Activated T-cell treated with anti-CD3 and anti-CD28 coated beads, Interleukin-2, amount 50 U/mL, for 4 hours (primary cell): Measurements from ENCODE around the gene FBXO21. TPM values are rescaled to one million over a fixed set of nuclear protein-coding genes. Genes with fewer than 3 reads are reported as not detected.

Source experiments
- ATAC-seq, 2 donors: fragments of 200-7000 bp; cut with Tn5 transposase; one replicate each; pipeline ENCODE4 v1.10.0; 2021
- DNase-seq: peaks from one replicate; pipeline ENCODE4 v3.0.0-alpha.2; 2020
- H3K27me3 Mint-ChIP-seq: one replicate; pipeline ENCODE4 v1.8.0; 2021; ENCODE audit warnings: low read depth, mixed read lengths
- H3K36me3 Mint-ChIP-seq: one replicate; pipeline ENCODE4 v1.8.0; 2022; ENCODE audit warnings: mixed read lengths; ENCODE audit not compliant: insufficient read depth
- H3K4me1 Mint-ChIP-seq: one replicate; pipeline ENCODE4 v1.8.0; 2021; ENCODE audit warnings: low read depth, mixed read lengths
- H3K4me3 Mint-ChIP-seq: one replicate; pipeline ENCODE4 v1.8.0; 2021; ENCODE audit warnings: mild to moderate bottlenecking, moderate library complexity, mixed read lengths
- H3K9me3 Mint-ChIP-seq: one replicate; pipeline ENCODE4 v1.8.0; 2021; ENCODE audit warnings: mixed read lengths
- total RNA-seq, 3 donors: library from RNA; stranded (reverse); gene quantifications; one replicate each; pipeline ENCODE4 v1.2.1, GENCODE V29; 2021

FBXO21 gene
- total RNA-seq, 3 donors from 2014 or later, result 33.5 to 38.0 (median 36.3) TPM

- ATAC-seq (no peak), DNase-seq (no peak)
- Mint-ChIP-seq H3K4me1 (no peaks in the 10 kb centered on the region), H3K27me3 (no peaks in the 10 kb centered on the region), H3K4me3 (no peak overlapping the region), H3K9me3 (no peaks in the 10 kb centered on the region), H3K36me3 (no peaks in the 10 kb centered on the region)
These were observed 63.9 kb downstream of the FBXO21 start for GRCh38 chr12:117126335-117126734.

- H3K4me3 Mint-ChIP-seq, result no peak overlapping the region
- no peaks in the 10 kb centered on the region for H3K9me3 Mint-ChIP-seq
- ATAC-seq, result no peak
- no peaks in the 10 kb centered on the region for H3K4me1 Mint-ChIP-seq
- no peak for DNase-seq
- H3K36me3 Mint-ChIP-seq, result no peaks in the 10 kb centered on the region
- no peaks in the 10 kb centered on the region for H3K27me3 Mint-ChIP-seq
These were observed 64.5 kb downstream of the FBXO21 start for GRCh38 chr12:117125767-117126166.

- ATAC-seq, result peak; percentile 43 to 66
- no peak for DNase-seq
- H3K4me3 Mint-ChIP-seq, result no peak overlapping the region
These were observed 65.0 kb downstream of the FBXO21 start for GRCh38 chr12:117125272-117125613.

GRCh38 chr12:117124421-117125271 is 65.6 kb downstream of the FBXO21 start:
- Mint-ChIP-seq H3K4me1 (no peaks in the 10 kb centered on the region), H3K4me3 (no peak overlapping the region), H3K9me3 (no peaks in the 10 kb centered on the region), H3K27me3 (no peaks in the 10 kb centered on the region), H3K36me3 (no peaks in the 10 kb centered on the region)
- peak; percentile 18 to 42 for ATAC-seq
- no peak for DNase-seq

More at GRCh38 chr12:117125272-117125613, 65.0 kb downstream of the FBXO21 start:
- Mint-ChIP-seq H3K36me3 (no peaks in the 10 kb centered on the region), H3K9me3 (no peaks in the 10 kb centered on the region), H3K27me3 (no peaks in the 10 kb centered on the region), H3K4me1 (no peaks in the 10 kb centered on the region)

GRCh38 chr12:117121441-117121840 is 68.8 kb downstream of the FBXO21 start:
- no peaks in the 10 kb centered on the region for H3K27me3 Mint-ChIP-seq
- DNase-seq, result no peak
- no peaks in the 10 kb centered on the region for H3K36me3 Mint-ChIP-seq
- H3K4me1 Mint-ChIP-seq, result no peaks in the 10 kb centered on the region
- no peak for ATAC-seq
- no peaks in the 10 kb centered on the region for H3K9me3 Mint-ChIP-seq
- H3K4me3 Mint-ChIP-seq, result no peak overlapping the region

GRCh38 chr12:117120787-117121186 is 69.5 kb downstream of the FBXO21 start:
- Mint-ChIP-seq H3K9me3 (no peaks in the 10 kb centered on the region), H3K4me1 (no peaks in the 10 kb centered on the region), H3K36me3 (no peaks in the 10 kb centered on the region), H3K27me3 (no peaks in the 10 kb centered on the region), H3K4me3 (no peak overlapping the region)
- DNase-seq (no peak), ATAC-seq (no peak)

- Mint-ChIP-seq H3K27me3 (no peaks in the 10 kb centered on the region), H3K4me3 (no peak overlapping the region), H3K36me3 (no peaks in the 10 kb centered on the region), H3K4me1 (no peaks in the 10 kb centered on the region), H3K9me3 (no peaks in the 10 kb centered on the region)
- DNase-seq (peak; percentile 10), ATAC-seq (peak in 1 of 2 donors; percentile 63)
These were observed 70.6 kb downstream of the FBXO21 start for GRCh38 chr12:117119592-117120198.

- no peaks in the 10 kb centered on the region for H3K9me3 Mint-ChIP-seq
These were observed 71.3 kb downstream of the FBXO21 start for GRCh38 chr12:117118838-117119591.

GRCh38 chr12:117114784-117115183 is 75.5 kb downstream of the FBXO21 start:
- Mint-ChIP-seq H3K4me1 (no peaks in the 10 kb centered on the region), H3K4me3 (no peak overlapping the region), H3K27me3 (peaks cover 6% of the 10 kb centered on the region), H3K9me3 (no peaks in the 10 kb centered on the region), H3K36me3 (no peaks in the 10 kb centered on the region)
- ATAC-seq, result no peak
- DNase-seq, result no peak

More at GRCh38 chr12:117118838-117119591, 71.3 kb downstream of the FBXO21 start:
- DNase-seq (no peak), ATAC-seq (no peak)
- H3K4me3 Mint-ChIP-seq, result no peak overlapping the region
- H3K36me3 Mint-ChIP-seq, result no peaks in the 10 kb centered on the region
- H3K4me1 Mint-ChIP-seq, result no peaks in the 10 kb centered on the region
- H3K27me3 Mint-ChIP-seq, result no peaks in the 10 kb centered on the region

GRCh38 chr12:117113231-117113630 is 77.0 kb downstream of the FBXO21 start:
- ATAC-seq (no peak), DNase-seq (no peak)
- Mint-ChIP-seq H3K4me3 (no peak overlapping the region), H3K9me3 (no peaks in the 10 kb centered on the region), H3K4me1 (no peaks in the 10 kb centered on the region), H3K36me3 (no peaks in the 10 kb centered on the region), H3K27me3 (peaks cover 6% of the 10 kb centered on the region)

- no peak for ATAC-seq
- Mint-ChIP-seq H3K4me3 (no peak overlapping the region), H3K27me3 (peaks cover 8% of the 10 kb centered on the region), H3K4me1 (no peaks in the 10 kb centered on the region), H3K9me3 (no peaks in the 10 kb centered on the region), H3K36me3 (no peaks in the 10 kb centered on the region)
- DNase-seq, result no peak
These were observed 78.3 kb downstream of the FBXO21 start for GRCh38 chr12:117111821-117112595.

- Mint-ChIP-seq H3K27me3 (peaks cover 8% of the 10 kb centered on the region), H3K4me1 (no peaks in the 10 kb centered on the region)
- no peak for ATAC-seq
These were observed 78.9 kb downstream of the FBXO21 start for GRCh38 chr12:117111386-117111785.

GRCh38 chr12:117109943-117110635 is 80.2 kb downstream of the FBXO21 start:
- DNase-seq (no peak), ATAC-seq (no peak)
- Mint-ChIP-seq H3K27me3 (peaks cover 12% of the 10 kb centered on the region), H3K4me3 (no peak overlapping the region), H3K36me3 (no peaks in the 10 kb centered on the region), H3K4me1 (peaks cover 8% of the 10 kb centered on the region), H3K9me3 (no peaks in the 10 kb centered on the region)

More at GRCh38 chr12:117111386-117111785, 78.9 kb downstream of the FBXO21 start:
- no peak for DNase-seq
- Mint-ChIP-seq H3K36me3 (no peaks in the 10 kb centered on the region), H3K4me3 (no peak overlapping the region), H3K9me3 (no peaks in the 10 kb centered on the region)
